ENCODE measurements around the gene ZNF692. TPM values are rescaled to one million over a fixed set of nuclear protein-coding genes. Genes with fewer than 3 reads are reported as not detected.

Gene ZNF692
- total and polyA plus RNA-seq, 2 donors (not counting 3 experiments of a cell fraction or from before 2014, with no cell fraction given) = 32.6 to 36.6 TPM

- Histone ChIP-seq H2AFZ (ENCODE audit: low read depth, low read length) (peak overlapping the region; percentile 93), H3K9ac (replicated peaks; ENCODE audit: extremely low read depth, insufficient read depth, low read length) (peak overlapping the region; percentile 68), H4K20me1 (replicated peaks; ENCODE audit: control insufficient read depth, extremely low read depth, insufficient read depth, low read length) (no peaks in the 10 kb centered on the region), H3K36me3 (ENCODE audit: control insufficient read depth in 2 of 2, extremely low read depth in 1 of 2, insufficient read depth in 2 of 2, low read length in 2 of 2) (no peaks in the 10 kb centered on the region), H3K4me1 (ENCODE audit: control insufficient read depth, extremely low read depth, insufficient read depth, low read length) (no peaks in the 10 kb centered on the region), H3K4me3 (replicated peaks in 1 of 3; ENCODE audit: insufficient read depth in 1 of 3, low read depth in 1 of 3, low read length in 3 of 3) (peak overlapping the region; percentile 18 to 81 (median 62)), H3K4me2 (ENCODE audit: insufficient read depth, low read length) (peak overlapping the region; percentile 70), H3K9me1 (replicated peaks; ENCODE audit: control insufficient read depth, extremely low read depth, insufficient read depth, low read length) (no peaks in the 10 kb centered on the region), H3K79me2 (ENCODE audit: control insufficient read depth, insufficient read depth, low read length) (no peaks in the 10 kb centered on the region), H3K9me3 (replicated peaks; ENCODE audit: control insufficient read depth, insufficient read depth, low read length) (no peaks in the 10 kb centered on the region), H3K27me3 (ENCODE audit: control insufficient read depth in 2 of 2, insufficient read depth in 2 of 2, low read length in 2 of 2) (peaks cover 0 to 3% of the 10 kb centered on the region in 2 experiments), H3K27ac (ENCODE audit: insufficient read depth, low read depth, low read length) (peak overlapping the region; percentile 76)
- POLR2A ChIA-PET = interaction anchor here (0.5 to 2.4 kb wide), 3 partner anchors 14 to 35 kb away, joined by 3 to 9 read pairs (median 3); partner anchors contain the start of genes PGBD2, ZNF672 and ZNF692
- dilution Hi-C loops (cut with MboI; ENCODE audit: extremely low pct_ligation_motif_present, low sequenced_read_pairs) (no loop called here), intact Hi-C loops (cut with micrococcal nuclease) (loop anchor here (1.0 kb wide), 5 partner anchors 10 to 47 kb away; partner anchors contain the start of genes PGBD2, ZNF672 and ZNF692)
- DNase-seq (ENCODE audit: low read depth, low spot score) (peak; percentile 74), FAIRE-seq (no peak)
- TF ChIP-seq GATA2 (IDR thresholded peaks at IDR 0.05; ENCODE audit: insufficient read depth, insufficient read length, low read depth, low read length) (peak; percentile 40), CTCF (IDR thresholded peaks at IDR 0.05; ENCODE audit: extremely low read depth in 1 of 2, insufficient read depth in 1 of 2, low read depth in 1 of 2, low read length in 2 of 2) (no peak)
- CTCF ChIA-PET = interaction anchor here (1.3 to 2.7 kb wide), 4 partner anchors 10 to 47 kb away, joined by 4 to 16 read pairs (median 6); partner anchors contain the start of genes SH3BP5L and ZNF692
- TSS peak; percentile 19 for BruUV-seq (replicated peaks)
Measured at GRCh38 chr1:248872752-248873408, 14.0 kb upstream of the ZNF692 start.

GRCh38 chr1:248871837-248872401 lies 13.0 kb upstream of the ZNF692 start:
- ChIA-PET POLR2A (no interaction called here), CTCF (interaction anchor here (2.7 kb wide), 1 partner anchor 13 kb away, joined by 16 read pairs; the partner anchor contains the start of gene ZNF692)
- Histone ChIP-seq H3K4me3 (replicated peaks in 1 of 3; ENCODE audit: insufficient read depth in 1 of 3, low read depth in 1 of 3, low read length in 3 of 3) (no peak overlapping the region), H3K27ac (ENCODE audit: insufficient read depth, low read depth, low read length) (no peak overlapping the region), H3K36me3 (ENCODE audit: control insufficient read depth in 2 of 2, extremely low read depth in 1 of 2, insufficient read depth in 2 of 2, low read length in 2 of 2) (no peaks in the 10 kb centered on the region), H3K27me3 (ENCODE audit: control insufficient read depth in 2 of 2, insufficient read depth in 2 of 2, low read length in 2 of 2) (peaks cover 0 to 3% of the 10 kb centered on the region in 2 experiments), H3K4me1 (ENCODE audit: control insufficient read depth, extremely low read depth, insufficient read depth, low read length) (no peaks in the 10 kb centered on the region), H4K20me1 (replicated peaks; ENCODE audit: control insufficient read depth, extremely low read depth, insufficient read depth, low read length) (no peaks in the 10 kb centered on the region), H3K4me2 (ENCODE audit: insufficient read depth, low read length) (peak overlapping the region; percentile 70), H3K79me2 (ENCODE audit: control insufficient read depth, insufficient read depth, low read length) (no peaks in the 10 kb centered on the region), H3K9me1 (replicated peaks; ENCODE audit: control insufficient read depth, extremely low read depth, insufficient read depth, low read length) (no peaks in the 10 kb centered on the region), H2AFZ (ENCODE audit: low read depth, low read length) (peak overlapping the region; percentile 39), H3K9me3 (replicated peaks; ENCODE audit: control insufficient read depth, insufficient read depth, low read length) (no peaks in the 10 kb centered on the region), H3K9ac (replicated peaks; ENCODE audit: extremely low read depth, insufficient read depth, low read length) (no peak overlapping the region)
- FAIRE-seq (no peak), DNase-seq (ENCODE audit: low read depth, low spot score) (no peak)
- intact Hi-C loops (cut with micrococcal nuclease) (no loop called here), dilution Hi-C loops (cut with MboI; ENCODE audit: extremely low pct_ligation_motif_present, low sequenced_read_pairs) (no loop called here)
- TF ChIP-seq MYC (IDR thresholded peaks at IDR 0.05; ENCODE audit: low read depth, low read length) (no peak), POLR2A (IDR thresholded peaks at IDR 0.05; ENCODE audit: low read depth, low read length) (no peak), EZH2 (IDR thresholded peaks at IDR 0.05; ENCODE audit: borderline replicate concordance, low read depth, low read length, severe bottlenecking) (no peak), POLR2AphosphoS5 (IDR thresholded peaks at IDR 0.05; ENCODE audit: insufficient read depth, low read depth, low read length) (no peak), GATA2 (IDR thresholded peaks at IDR 0.05; ENCODE audit: insufficient read depth, insufficient read length, low read depth, low read length) (no peak), MAX (IDR thresholded peaks at IDR 0.05; ENCODE audit: insufficient read depth, insufficient read length) (no peak), FOS (IDR thresholded peaks at IDR 0.05; ENCODE audit: borderline replicate concordance, insufficient read depth, low read length) (no peak), CTCF (IDR thresholded peaks at IDR 0.05; ENCODE audit: extremely low read depth in 1 of 2, insufficient read depth in 1 of 2, low read depth in 1 of 2, low read length in 2 of 2) (no peak), JUN (IDR thresholded peaks at IDR 0.05; ENCODE audit: borderline replicate concordance, insufficient read depth, insufficient read length, low read depth) (no peak)
- BruUV-seq (replicated peaks) = no TSS peak
